HCT116 (cell line): ENCODE data around the gene NUDT4. TPM values are rescaled to one million over a fixed set of nuclear protein-coding genes. Genes with fewer than 3 reads are reported as not detected.

Experiments
- ATAC-seq: fragments of 200-7000 bp; cut with Tn5 transposase; 2 replicates; pipeline ENCODE4 v1.9.1; 2020; ENCODE audit warnings: mild to moderate bottlenecking, moderate library complexity
- BruUV-seq: library from RNA; stranded (reverse); fragments of 400-500 nt; replicated peaks from 2 replicates; lab custom pipeline; 2021; lab: Mats Ljungman, UMichigan
- CTCF ChIA-PET: fragments of 300-600 bp; sonication (Branson Sonifier 250); formaldehyde crosslinking; loops from one replicate; lab custom pipeline; 2021; ENCODE audit warnings: antibody characterized with exemption; lab: Charles Lee
- POLR2A ChIA-PET: fragments of 300-600, 350-600 bp; sonication (Branson Sonifier 250); formaldehyde crosslinking; loops from one replicate; lab custom pipeline; 2021; ENCODE audit warnings: antibody characterized with exemption; lab: Charles Lee
- RAD21 ChIA-PET, 2 experiments: fragments of 300-600 bp; sonication (Branson Sonifier 250); formaldehyde crosslinking; loops; one replicate each; lab custom pipeline; 2023; ENCODE audit warnings: low total read pairs in 2 of 2; ENCODE audit not compliant: uncharacterized antibody in 2 of 2, unreplicated experiment in 2 of 2, low non-redundant PET in 1 of 2; lab: Charles Lee
- DNase-seq: peaks from one replicate; pipeline ENCODE4 v3.0.0-alpha.2; 2010; ENCODE audit warnings: low read depth, low spot score
- H2AFZ ChIP-seq: fragments of 200-600 bp; shearing (Covaris generic), sonication (generic); 2 replicates; pipeline ENCODE4 v1.6.1; 2017; ENCODE audit warnings: low read depth, mixed run types, mixed read lengths, antibody characterized with exemption, low read length; ENCODE audit not compliant: poor library complexity, severe bottlenecking
- H3K27ac ChIP-seq: 2 replicates; pipeline ENCODE4 v1.5.1; 2012; ENCODE audit warnings: low read depth, low read length
- H3K27me3 ChIP-seq: fragments of 200-600 bp; sonication (generic); 2 replicates; pipeline ENCODE4 v1.6.1; 2016; ENCODE audit warnings: mixed run types, low read length, mixed read lengths; ENCODE audit not compliant: insufficient read depth
- H3K36me3 ChIP-seq, 2 experiments: fragments of 200-500 bp in 1 of 2; fragments of 200-600 bp in 1 of 2; sonication (Bioruptor generic) in 1 of 2; sonication (generic) in 1 of 2; 2 replicates each; pipeline versions ENCODE4 v1.5.1 to v1.6.1; 2014 to 2016; ENCODE audit warnings: low read length in 2 of 2, inconsistent platforms in 1 of 2, mixed read lengths in 1 of 2, mixed run types in 1 of 2; ENCODE audit not compliant: insufficient read depth in 2 of 2, control insufficient read depth in 1 of 2
- H3K4me1 ChIP-seq, 2 experiments: fragments of 200-600 bp in 1 of 2; sonication (generic) in 1 of 2; 2 replicates each; pipeline versions ENCODE4 v1.5.1 to v1.6.1; 2012 to 2017; ENCODE audit warnings: low read length in 2 of 2, inconsistent platforms in 1 of 2, mild to moderate bottlenecking in 1 of 2, mixed read lengths in 1 of 2, mixed run types in 1 of 2, moderate library complexity in 1 of 2; ENCODE audit not compliant: insufficient read depth in 2 of 2, control insufficient read depth in 1 of 2
- H3K4me2 ChIP-seq: fragments of 200-600 bp; sonication (generic); 2 replicates; pipeline ENCODE4 v1.6.1; 2017; ENCODE audit warnings: mixed run types, low read length, mixed read lengths
- H3K4me3 ChIP-seq, 2 experiments: fragments of 200-600 bp in 1 of 2; sonication (generic) in 1 of 2; replicated peaks in 1 of 2; 2 replicates each; pipeline ENCODE4 v1.5.1; 2011 to 2016; ENCODE audit warnings: low read length in 2 of 2, control low read depth in 1 of 2, low read depth in 1 of 2, mild to moderate bottlenecking in 1 of 2, mixed read lengths in 1 of 2, mixed run types in 1 of 2
- H3K79me2 ChIP-seq: fragments of 200-600 bp; sonication (generic); 2 replicates; pipeline ENCODE4 v1.6.1; 2017; ENCODE audit warnings: mild to moderate bottlenecking, mixed run types, low read length, moderate library complexity, mixed read lengths; ENCODE audit not compliant: insufficient read depth
- H3K9ac ChIP-seq: fragments of 200-600 bp; sonication (generic); 2 replicates; pipeline ENCODE4 v1.6.1; 2016; ENCODE audit warnings: low read length, mixed read lengths
- H3K9me2 ChIP-seq: fragments of 200-600 bp; sonication (generic), shearing (Covaris generic); 2 replicates; pipeline ENCODE4 v1.6.1; 2017; ENCODE audit warnings: mixed run types, mild to moderate bottlenecking, moderate library complexity; ENCODE audit not compliant: insufficient read depth
- H3K9me3 ChIP-seq, 2 experiments: fragments of 200-500 bp in 1 of 2; fragments of 200-600 bp in 1 of 2; sonication (Bioruptor generic) in 1 of 2; sonication (generic) in 1 of 2; 2 replicates each; pipeline ENCODE4 v1.6.1; 2014 to 2017; ENCODE audit warnings: low read length in 2 of 2, mixed read lengths in 2 of 2, inconsistent platforms in 1 of 2, low read depth in 1 of 2, mild to moderate bottlenecking in 1 of 2, mixed run types in 1 of 2, moderate library complexity in 1 of 2; ENCODE audit not compliant: control insufficient read depth in 1 of 2, insufficient read depth in 1 of 2
- H4K20me1 ChIP-seq: fragments of 200-600 bp; sonication (generic), shearing (Covaris generic); 2 replicates; pipeline ENCODE4 v1.6.1; 2017; ENCODE audit warnings: mixed run types, mild to moderate bottlenecking, moderate library complexity; ENCODE audit not compliant: insufficient read depth
- CBX3 ChIP-seq: IDR thresholded peaks from 2 replicates; pipeline ENCODE4 v1.6.1; 2012; ENCODE audit warnings: low read depth
- CTCF ChIP-seq, 3 experiments: fragments of 200-600 bp in 1 of 3; sonication (generic) in 1 of 3; IDR thresholded peaks in 2 of 3; conservative IDR thresholded peaks in 1 of 3; 2 replicates each; pipeline ENCODE4 v1.5.1; 2012 to 2017; ENCODE audit warnings: low read depth in 2 of 3, low read length in 2 of 3, antibody characterized with exemption in 1 of 3, borderline replicate concordance in 1 of 3, control low read depth in 1 of 3, mild to moderate bottlenecking in 1 of 3, mixed read lengths in 1 of 3, mixed run types in 1 of 3, moderate library complexity in 1 of 3; ENCODE audit not compliant: insufficient read depth in 1 of 3
- EGR1 ChIP-seq: IDR thresholded peaks from 2 replicates; pipeline ENCODE4 v1.6.1; 2012; ENCODE audit warnings: low read depth
- ELF1 ChIP-seq: IDR thresholded peaks from 2 replicates; pipeline ENCODE4 v1.6.1; 2012; ENCODE audit warnings: low read depth, borderline replicate concordance
- EZH2 ChIP-seq: fragments of 200-600 bp; sonication (generic); IDR thresholded peaks from 2 replicates; pipeline ENCODE4 v1.6.1; 2017; ENCODE audit warnings: antibody characterized with exemption, mixed run types
- EZH2phosphoT487 ChIP-seq: fragments of 200-600 bp; IDR thresholded peaks from 2 replicates; pipeline ENCODE4 v1.6.1; 2018; ENCODE audit warnings: antibody characterized with exemption, borderline replicate concordance
- FOSL1 ChIP-seq: IDR thresholded peaks from 2 replicates; pipeline ENCODE4 v1.6.1; 2012; ENCODE audit warnings: low read depth
- JUND ChIP-seq: IDR thresholded peaks from 2 replicates; pipeline ENCODE4 v1.6.1; 2012
- MAX ChIP-seq: IDR thresholded peaks from 2 replicates; pipeline ENCODE4 v1.6.1; 2012
- POLR2A ChIP-seq: IDR thresholded peaks from 2 replicates; pipeline ENCODE4 v1.7.0; 2011; ENCODE audit warnings: borderline replicate concordance; ENCODE audit not compliant: insufficient read depth, insufficient read length; ENCODE audit errors: extremely low read depth
- RAD21 ChIP-seq: IDR thresholded peaks from 2 replicates; pipeline ENCODE4 v1.6.1; 2012; ENCODE audit warnings: low read depth, mild to moderate bottlenecking
- SIN3A ChIP-seq: IDR thresholded peaks from 2 replicates; pipeline ENCODE4 v1.6.1; 2012; ENCODE audit warnings: low read depth
- SP1 ChIP-seq: IDR thresholded peaks from 2 replicates; pipeline ENCODE4 v1.6.1; 2012; ENCODE audit warnings: low read depth
- TCF7L2 ChIP-seq: IDR thresholded peaks from 2 replicates; pipeline ENCODE4 v1.7.0; 2011; ENCODE audit warnings: borderline replicate concordance, inconsistent platforms; ENCODE audit not compliant: insufficient read depth, insufficient read length; ENCODE audit errors: extremely low read depth
- YY1 ChIP-seq: IDR thresholded peaks from 2 replicates; pipeline ENCODE4 v1.6.1; 2011; ENCODE audit warnings: low read length, low read depth, moderate library complexity, mild to moderate bottlenecking; ENCODE audit not compliant: insufficient replicate concordance; ENCODE audit errors: extremely low read depth
- ZFX ChIP-seq: fragments of 450-650 bp; IDR thresholded peaks from 2 replicates; pipeline ENCODE4 v1.6.1; 2017
- ZNF274 ChIP-seq: fragments of 200-500 bp; sonication (Bioruptor generic); IDR thresholded peaks from 2 replicates; pipeline ENCODE4 v1.6.1; 2014; ENCODE audit warnings: mild to moderate bottlenecking, low read depth, low read length, inconsistent platforms
- intact Hi-C: fragments of 100-400 bp; cut with micrococcal nuclease; formaldehyde crosslinking; loops from 2 replicates; pipeline ENCODE4 v1.10.0; 2022
- total RNA-seq: library from RNA; stranded (reverse); gene quantifications from one replicate; pipeline ENCODE4 v1.2.1, GENCODE V29; 2021; ENCODE audit not compliant: unreplicated experiment
- TF ChIP-seq, protein P1 (sequence below): IDR thresholded peaks from 2 replicates; pipeline ENCODE4 v1.6.1; 2012; ENCODE audit warnings: low read depth

Gene NUDT4
- total RNA-seq, 1 experiment from 2014 or later = 41.2 TPM

- DNase-seq (no peak), ATAC-seq (no peak)
- no TSS peak for BruUV-seq
- Histone ChIP-seq H3K9ac (no peak overlapping the region), H3K27me3 (no peaks in the 10 kb centered on the region), H3K27ac (no peak overlapping the region), H2AFZ (no peak overlapping the region), H4K20me1 (no peaks in the 10 kb centered on the region), H3K4me1 (no peaks in the 10 kb centered on the region), H3K79me2 (no peaks in the 10 kb centered on the region), H3K36me3 (no peaks in the 10 kb centered on the region), H3K9me2 (no peaks in the 10 kb centered on the region), H3K9me3 (0 out of 4 replicates have a peak, but pooled peaks cover 0 to 3% of the 10 kb centered on the region in 2 experiments), H3K4me3 (no peak overlapping the region), H3K4me2 (no peak overlapping the region)
- intact Hi-C loops = no loop called here
- ChIA-PET POLR2A (no interaction called here), RAD21 (no interaction called here), CTCF (no interaction called here)
- TF ChIP-seq FOSL1 = no peak
- no peak for TF ChIP-seq ZFX
- no peak for TF ChIP-seq SIN3A
- no peak for TF ChIP-seq YY1
- TF ChIP-seq EZH2phosphoT487 = no peak
- TF ChIP-seq, protein P1, sequence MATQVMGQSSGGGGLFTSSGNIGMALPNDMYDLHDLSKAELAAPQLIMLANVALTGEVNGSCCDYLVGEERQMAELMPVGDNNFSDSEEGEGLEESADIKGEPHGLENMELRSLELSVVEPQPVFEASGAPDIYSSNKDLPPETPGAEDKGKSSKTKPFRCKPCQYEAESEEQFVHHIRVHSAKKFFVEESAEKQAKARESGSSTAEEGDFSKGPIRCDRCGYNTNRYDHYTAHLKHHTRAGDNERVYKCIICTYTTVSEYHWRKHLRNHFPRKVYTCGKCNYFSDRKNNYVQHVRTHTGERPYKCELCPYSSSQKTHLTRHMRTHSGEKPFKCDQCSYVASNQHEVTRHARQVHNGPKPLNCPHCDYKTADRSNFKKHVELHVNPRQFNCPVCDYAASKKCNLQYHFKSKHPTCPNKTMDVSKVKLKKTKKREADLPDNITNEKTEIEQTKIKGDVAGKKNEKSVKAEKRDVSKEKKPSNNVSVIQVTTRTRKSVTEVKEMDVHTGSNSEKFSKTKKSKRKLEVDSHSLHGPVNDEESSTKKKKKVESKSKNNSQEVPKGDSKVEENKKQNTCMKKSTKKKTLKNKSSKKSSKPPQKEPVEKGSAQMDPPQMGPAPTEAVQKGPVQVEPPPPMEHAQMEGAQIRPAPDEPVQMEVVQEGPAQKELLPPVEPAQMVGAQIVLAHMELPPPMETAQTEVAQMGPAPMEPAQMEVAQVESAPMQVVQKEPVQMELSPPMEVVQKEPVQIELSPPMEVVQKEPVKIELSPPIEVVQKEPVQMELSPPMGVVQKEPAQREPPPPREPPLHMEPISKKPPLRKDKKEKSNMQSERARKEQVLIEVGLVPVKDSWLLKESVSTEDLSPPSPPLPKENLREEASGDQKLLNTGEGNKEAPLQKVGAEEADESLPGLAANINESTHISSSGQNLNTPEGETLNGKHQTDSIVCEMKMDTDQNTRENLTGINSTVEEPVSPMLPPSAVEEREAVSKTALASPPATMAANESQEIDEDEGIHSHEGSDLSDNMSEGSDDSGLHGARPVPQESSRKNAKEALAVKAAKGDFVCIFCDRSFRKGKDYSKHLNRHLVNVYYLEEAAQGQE = no peak
- TF ChIP-seq CTCF (IDR thresholded peaks at IDR 0.05 in 2 of 3, conservative IDR thresholded peaks at IDR 0.05 in 1 of 3; ENCODE audit: borderline replicate concordance in 1 of 3, insufficient read depth in 1 of 3, low read depth in 2 of 3, low read length in 2 of 3) = no peak
- no peak for TF ChIP-seq ELF1
- no peak for TF ChIP-seq JUND
- no peak for TF ChIP-seq POLR2A
- no peak for TF ChIP-seq EGR1
- TF ChIP-seq EZH2 = no peak
- no peak for TF ChIP-seq MAX
- no peak for TF ChIP-seq SP1
- TF ChIP-seq TCF7L2 = no peak
- no peak for TF ChIP-seq RAD21
- no peak for TF ChIP-seq ZNF274
- TF ChIP-seq CBX3 = no peak
Measured at GRCh38 chr12:93451423-93452158, 73.9 kb downstream of the NUDT4 start.
